Fibroblast of lung (primary cell): ENCODE measurements around the gene PDE2A. TPM values are rescaled to one million over a fixed set of nuclear protein-coding genes. Genes with fewer than 3 reads are reported as not detected.

Experiments used
- DNase-seq, 2 donors: peaks; one replicate each; pipeline versions ENCODE4 v3.0.0 to v3.0.0-alpha.2; 2010; ENCODE audit warnings: low read depth in 2 of 2
- H2AFZ ChIP-seq: 2 replicates; pipeline ENCODE4 v1.5.1; 2012; ENCODE audit warnings: low read length, control low read depth, inconsistent platforms
- H3K27ac ChIP-seq: 2 replicates; pipeline ENCODE4 v1.5.1; 2011; ENCODE audit warnings: low read length, control low read depth; ENCODE audit not compliant: insufficient read depth
- H3K27me3 ChIP-seq: 2 replicates; pipeline ENCODE4 v1.5.1; 2011; ENCODE audit warnings: mild to moderate bottlenecking, low read length; ENCODE audit not compliant: control insufficient read depth, insufficient read depth
- H3K36me3 ChIP-seq: 2 replicates; pipeline ENCODE4 v1.5.1; 2011; ENCODE audit warnings: low read length; ENCODE audit not compliant: control insufficient read depth, insufficient read depth
- H3K4me1 ChIP-seq: 2 replicates; pipeline ENCODE4 v1.5.1; 2011; ENCODE audit warnings: low read length; ENCODE audit not compliant: control insufficient read depth, insufficient read depth; ENCODE audit errors: extremely low read depth
- H3K4me2 ChIP-seq: 2 replicates; pipeline ENCODE4 v1.5.1; 2011; ENCODE audit warnings: low read length, control low read depth; ENCODE audit not compliant: insufficient read depth; ENCODE audit errors: extremely low read depth
- H3K4me3 ChIP-seq, 4 experiments: fragments of 200-600 bp in 1 of 4; sonication (generic) in 1 of 4; replicated peaks in 1 of 4; 2 replicates each; pipeline ENCODE4 v1.5.1; 2011 to 2016; ENCODE audit warnings: low read length in 4 of 4, low read depth in 3 of 4, mild to moderate bottlenecking in 3 of 4, control low read depth in 2 of 4, inconsistent platforms in 1 of 4, mixed read lengths in 1 of 4; ENCODE audit not compliant: insufficient read depth in 1 of 4; ENCODE audit errors: control extremely low read depth in 1 of 4
- H3K79me2 ChIP-seq: 2 replicates; pipeline ENCODE4 v1.5.1; 2012; ENCODE audit warnings: mild to moderate bottlenecking, low read length, inconsistent platforms; ENCODE audit not compliant: control insufficient read depth, insufficient read depth
- H3K9ac ChIP-seq: 2 replicates; pipeline ENCODE4 v1.5.1; 2011; ENCODE audit warnings: mild to moderate bottlenecking, low read length, control low read depth; ENCODE audit not compliant: insufficient read depth
- H3K9me3 ChIP-seq: 2 replicates; pipeline ENCODE4 v1.5.1; 2012; ENCODE audit warnings: low read depth, low read length; ENCODE audit not compliant: control insufficient read depth, insufficient read depth
- H4K20me1 ChIP-seq: 2 replicates; pipeline ENCODE4 v1.5.1; 2011; ENCODE audit warnings: low read length; ENCODE audit not compliant: control insufficient read depth, insufficient read depth; ENCODE audit errors: extremely low read depth
- EZH2 ChIP-seq: IDR thresholded peaks from 2 replicates; pipeline ENCODE4 v1.5.1; 2012; ENCODE audit warnings: low read length, control low read depth, mild to moderate bottlenecking; ENCODE audit errors: missing control alignments
- polyA plus RNA-seq, 2 donors: library from polyadenylated mRNA; depleted of rRNA in 1 of 2; stranded (reverse) in 1 of 2; unstranded in 1 of 2; fragments of >200 nt; gene quantifications; 2 replicates each; pipeline ENCODE4 v1.2.1, GENCODE V29; 2011 to 2012; ENCODE audit warnings: missing spikeins in 1 of 2
- total RNA-seq: library from RNA; depleted of rRNA; stranded (reverse); fragments of >200 nt; gene quantifications from 2 replicates; pipeline ENCODE4 v1.2.1, GENCODE V29; 2014
- TF ChIP-seq, protein P1 (sequence below), 2 donors: IDR thresholded peaks in 1 of 2; conservative IDR thresholded peaks in 1 of 2; 1 replicate in 1 of 2; 2 replicates in 1 of 2; pipeline ENCODE4 v1.5.1; 2011 to 2012; ENCODE audit warnings: low read length in 2 of 2, control low read depth in 1 of 2, inconsistent platforms in 1 of 2, low read depth in 1 of 2, mild to moderate bottlenecking in 1 of 2

Gene PDE2A
- total and polyA plus RNA-seq, 2 donors (not counting 1 experiment from before 2014, with no cell fraction given): 0.50 to 2.6 TPM

GRCh38 chr11:72702096-72702495 lies 27.9 kb upstream of the PDE2A start:
- Histone ChIP-seq H3K27ac (no peak overlapping the region), H3K36me3 (peaks cover 13% of the 10 kb centered on the region), H3K9ac (no peak overlapping the region)

DNA sequence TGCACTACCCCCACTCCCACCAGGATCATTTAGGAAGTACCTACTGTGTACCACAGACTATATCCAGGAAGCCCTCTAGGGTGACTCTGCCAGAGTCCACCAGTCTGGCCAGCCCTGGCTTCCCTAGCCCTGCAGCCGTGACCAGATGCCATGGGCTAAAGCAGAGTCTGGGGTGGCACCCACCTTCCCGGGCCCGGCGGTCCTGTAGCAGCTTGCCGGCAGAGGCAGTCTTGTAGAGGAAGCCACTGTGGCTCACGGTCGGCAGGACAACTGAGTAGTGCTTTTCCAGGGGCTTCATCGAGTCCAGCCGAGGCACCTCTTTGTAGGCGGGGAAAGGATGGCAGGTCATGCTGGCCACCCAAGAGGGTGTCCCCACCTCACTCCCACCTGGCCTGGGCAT lies 27.2 kb upstream of the PDE2A start:
- Histone ChIP-seq H3K9me3 (no peaks in the 10 kb centered on the region), H3K9ac (no peak overlapping the region), H3K79me2 (no peaks in the 10 kb centered on the region), H3K4me3 (no peak overlapping the region), H4K20me1 (no peaks in the 10 kb centered on the region), H3K36me3 (peaks cover 18% of the 10 kb centered on the region), H2AFZ (no peak overlapping the region), H3K27ac (no peak overlapping the region), H3K4me2 (no peak overlapping the region), H3K4me1 (peaks cover 18% of the 10 kb centered on the region), H3K27me3 (no peaks in the 10 kb centered on the region)
- TF ChIP-seq, protein P1, sequence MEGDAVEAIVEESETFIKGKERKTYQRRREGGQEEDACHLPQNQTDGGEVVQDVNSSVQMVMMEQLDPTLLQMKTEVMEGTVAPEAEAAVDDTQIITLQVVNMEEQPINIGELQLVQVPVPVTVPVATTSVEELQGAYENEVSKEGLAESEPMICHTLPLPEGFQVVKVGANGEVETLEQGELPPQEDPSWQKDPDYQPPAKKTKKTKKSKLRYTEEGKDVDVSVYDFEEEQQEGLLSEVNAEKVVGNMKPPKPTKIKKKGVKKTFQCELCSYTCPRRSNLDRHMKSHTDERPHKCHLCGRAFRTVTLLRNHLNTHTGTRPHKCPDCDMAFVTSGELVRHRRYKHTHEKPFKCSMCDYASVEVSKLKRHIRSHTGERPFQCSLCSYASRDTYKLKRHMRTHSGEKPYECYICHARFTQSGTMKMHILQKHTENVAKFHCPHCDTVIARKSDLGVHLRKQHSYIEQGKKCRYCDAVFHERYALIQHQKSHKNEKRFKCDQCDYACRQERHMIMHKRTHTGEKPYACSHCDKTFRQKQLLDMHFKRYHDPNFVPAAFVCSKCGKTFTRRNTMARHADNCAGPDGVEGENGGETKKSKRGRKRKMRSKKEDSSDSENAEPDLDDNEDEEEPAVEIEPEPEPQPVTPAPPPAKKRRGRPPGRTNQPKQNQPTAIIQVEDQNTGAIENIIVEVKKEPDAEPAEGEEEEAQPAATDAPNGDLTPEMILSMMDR (conservative IDR thresholded peaks at IDR 0.05 in 1 of 2, IDR thresholded peaks at IDR 0.05 in 1 of 2; ENCODE audit: low read depth in 1 of 2, low read length in 2 of 2): no peak
- TF ChIP-seq EZH2: no peak
- DNase-seq: no peak

More at GRCh38 chr11:72702096-72702495, 27.9 kb upstream of the PDE2A start:
- Histone ChIP-seq H3K79me2 (no peaks in the 10 kb centered on the region), H4K20me1 (no peaks in the 10 kb centered on the region), H2AFZ (no peak overlapping the region), H3K4me2 (no peak overlapping the region), H3K9me3 (no peaks in the 10 kb centered on the region), H3K27me3 (no peaks in the 10 kb centered on the region), H3K4me3 (peak overlapping the region in 1 of 4 experiments; percentile 50), H3K4me1 (peaks cover 18% of the 10 kb centered on the region)
- no peak for DNase-seq
- TF ChIP-seq, protein P1 (conservative IDR thresholded peaks at IDR 0.05 in 1 of 2, IDR thresholded peaks at IDR 0.05 in 1 of 2; ENCODE audit: low read depth in 1 of 2, low read length in 2 of 2): no peak
- TF ChIP-seq EZH2: no peak

- TF ChIP-seq, protein P1 (conservative IDR thresholded peaks at IDR 0.05 in 1 of 2, IDR thresholded peaks at IDR 0.05 in 1 of 2; ENCODE audit: low read depth in 1 of 2, low read length in 2 of 2): no peak
- no peak for TF ChIP-seq EZH2
- H3K27ac ChIP-seq: no peak overlapping the region
- H3K4me1 ChIP-seq: peaks cover 18% of the 10 kb centered on the region
- H2AFZ ChIP-seq: no peak overlapping the region
- no peak overlapping the region for H3K4me3 ChIP-seq
- peak in 1 of 2 donors; percentile 42 for DNase-seq
- H3K79me2 ChIP-seq: no peaks in the 10 kb centered on the region
- H3K4me2 ChIP-seq: no peak overlapping the region
- no peaks in the 10 kb centered on the region for H3K27me3 ChIP-seq
- no peak overlapping the region for H3K9ac ChIP-seq
- peaks cover 20% of the 10 kb centered on the region for H3K36me3 ChIP-seq
- H3K9me3 ChIP-seq: no peaks in the 10 kb centered on the region
- no peaks in the 10 kb centered on the region for H4K20me1 ChIP-seq
Measured at GRCh38 chr11:72700146-72700545, 25.9 kb upstream of the PDE2A start.
